Measurements from ENCODE around the gene SLC25A18. TPM values are rescaled to one million over a fixed set of nuclear protein-coding genes. Genes with fewer than 3 reads are reported as not detected.
"Not testable (repeated sequence)": the region's sequence is repeated elsewhere in the genome, so short reads cannot be mapped to it uniquely, and the experiment has no call there.

Gene SLC25A18, protein sequence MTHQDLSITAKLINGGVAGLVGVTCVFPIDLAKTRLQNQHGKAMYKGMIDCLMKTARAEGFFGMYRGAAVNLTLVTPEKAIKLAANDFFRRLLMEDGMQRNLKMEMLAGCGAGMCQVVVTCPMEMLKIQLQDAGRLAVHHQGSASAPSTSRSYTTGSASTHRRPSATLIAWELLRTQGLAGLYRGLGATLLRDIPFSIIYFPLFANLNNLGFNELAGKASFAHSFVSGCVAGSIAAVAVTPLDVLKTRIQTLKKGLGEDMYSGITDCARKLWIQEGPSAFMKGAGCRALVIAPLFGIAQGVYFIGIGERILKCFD
- total RNA-seq, result not detected
- total RNA-seq (2013), result not detected
- total RNA-seq, result 0 to 0.06 (median 0) reads per million in 29 experiments

DNA sequence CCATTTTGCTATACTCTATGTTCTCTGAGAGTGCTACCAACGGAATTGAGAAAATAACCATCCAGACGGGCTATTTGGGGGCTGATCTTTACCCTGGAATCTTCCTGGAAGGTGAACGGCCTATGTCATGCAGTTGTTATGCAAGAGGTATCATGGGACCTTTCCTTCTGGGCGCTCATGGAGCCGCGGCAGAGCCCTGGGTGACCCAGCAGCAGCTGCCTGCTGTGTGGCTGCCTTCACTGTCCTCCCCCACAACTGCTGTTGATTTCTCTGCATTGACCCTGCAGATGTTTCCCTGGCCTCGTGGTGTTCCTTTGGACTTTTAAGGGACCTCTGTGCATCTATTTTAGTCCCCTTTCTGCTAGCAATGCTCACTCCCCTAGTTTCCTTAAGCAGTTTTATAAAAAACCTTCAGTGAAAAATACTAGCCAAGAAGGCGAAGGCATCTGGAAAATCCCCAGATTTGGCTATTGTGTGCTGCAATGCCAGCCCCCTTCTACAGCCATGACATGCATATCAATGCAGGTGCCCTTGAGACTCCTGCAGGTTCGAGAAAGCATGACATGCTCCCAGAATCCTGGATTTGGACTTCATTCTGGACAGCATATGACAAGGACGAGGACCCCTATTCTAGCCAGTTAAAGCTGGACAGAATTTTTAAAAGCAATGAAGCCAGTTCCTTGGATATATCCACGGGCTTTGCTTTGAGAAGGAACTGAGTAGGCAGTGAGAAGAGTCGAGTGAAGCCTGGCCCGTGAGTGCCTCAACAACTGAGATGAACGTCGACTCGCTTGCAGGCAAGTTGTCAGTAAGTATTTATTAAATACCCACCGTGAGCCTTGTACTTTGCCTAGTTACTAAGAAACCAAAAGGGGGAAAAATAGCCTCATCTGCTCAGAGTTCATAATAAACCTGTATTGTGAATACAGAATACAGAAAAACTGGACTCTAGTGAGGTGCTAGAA, at the start of gene SLC25A18:
Gene SLC25A18, plus strand, starts transcription at position 593 of the 965 bp plus-strand sequence. CDS start 16,447 bp downstream, outside the sequence.
- Histone ChIP-seq H3K36me3 (ENCODE audit: control insufficient read depth in 2 of 2, extremely low read depth in 1 of 2, insufficient read depth in 1 of 2, low read length in 1 of 2) (no peaks in the 10 kb centered on the region), H3K4me3 (ENCODE audit: control insufficient read depth in 1 of 2, extremely low read depth in 1 of 2, low read length in 1 of 2) (no peak within 1 kb of the TSS), H3K9me3 (no peaks in the 10 kb centered on the region), H3K4me1 (ENCODE audit: control insufficient read depth in 1 of 2, extremely low read depth in 1 of 2, insufficient read depth in 2 of 2, low read length in 2 of 2) (no peaks in the 10 kb centered on the region), H3K27me3 (replicated peaks in 1 of 2; ENCODE audit: control insufficient read depth in 2 of 2, extremely low read depth in 1 of 2, insufficient read depth in 2 of 2, low read length in 1 of 2) (peaks cover 0 to 3% of the 10 kb centered on the region in 2 experiments), H3K27ac (ENCODE audit: low read length) (no peak within 1 kb of the TSS)
- Mint-ChIP-seq H3K4me3 (no peak within 1 kb of the TSS), H3K36me3 (no peaks in the 10 kb centered on the region), H3K4me1 (no peaks in the 10 kb centered on the region), H3K27me3 (peaks cover 8 to 12% of the 10 kb centered on the region in 2 donors), H3K9me3 (no peaks in the 10 kb centered on the region), H3K27ac (no peak within 1 kb of the TSS)
- ChIA-PET POLR2A (no interaction called here), CTCF (no interaction called here)
- ATAC-seq (replicated peaks in 1 of 4) (no peak), DNase-seq (no peak)
- WGBS (ENCODE audit: insufficient coverage), result 74% methylated on average over 15 of the region's 17 CpGs

DNA sequence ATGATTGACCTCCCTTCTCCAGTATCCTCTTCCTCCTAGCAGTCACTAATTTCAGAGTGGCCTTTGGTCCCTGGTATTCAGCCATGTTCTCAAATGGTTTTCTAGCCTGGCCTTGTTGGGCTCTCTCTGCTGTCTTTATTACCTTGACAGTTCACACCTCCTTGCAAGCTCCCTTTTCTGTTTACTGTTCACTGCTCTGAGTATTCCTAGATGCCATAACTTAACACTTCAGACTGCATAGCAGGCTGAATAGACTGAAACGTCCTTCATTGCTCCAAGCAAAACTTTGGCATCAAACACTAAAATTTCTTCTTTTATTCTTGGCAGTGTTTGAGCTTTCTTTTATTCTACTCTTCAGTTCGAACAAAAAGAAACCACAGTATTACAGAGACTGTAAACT, 49.7 kb upstream of the SLC25A18 start:
- Mint-ChIP-seq H3K27ac (no peak overlapping the region), H3K4me3 (no peak overlapping the region), H3K9me3 (no peaks in the 10 kb centered on the region), H3K4me1 (no peaks in the 10 kb centered on the region), H3K27me3 (peaks cover 14 to 17% of the 10 kb centered on the region in 2 donors), H3K36me3 (no peaks in the 10 kb centered on the region)
- 20% methylated on average over 1 of the region's 2 CpGs for WGBS (ENCODE audit: insufficient coverage)
- DNase-seq (no peak), ATAC-seq (replicated peaks in 1 of 4) (no peak)
- POLR2A ChIA-PET, result interaction anchor here in 1 of 2 donors (0.6 kb wide), 1 partner anchor 14 kb away, joined by 3 read pairs; no protein-coding TSS in a partner anchor
- CTCF ChIA-PET, result interaction anchor here in 1 of 2 donors (0.6 kb wide), 1 partner anchor 10 kb away, joined by 3 read pairs; no protein-coding TSS in a partner anchor
- H3K36me3 ChIP-seq (ENCODE audit: control insufficient read depth in 2 of 2, extremely low read depth in 1 of 2, insufficient read depth in 1 of 2, low read length in 1 of 2), result no peaks in the 10 kb centered on the region
- H3K9me3 ChIP-seq, result no peaks in the 10 kb centered on the region
- H3K27ac ChIP-seq (ENCODE audit: low read length), result no peak overlapping the region
- peaks cover 0 to 6% of the 10 kb centered on the region in 2 experiments for H3K27me3 ChIP-seq (replicated peaks in 1 of 2; ENCODE audit: control insufficient read depth in 2 of 2, extremely low read depth in 1 of 2, insufficient read depth in 2 of 2, low read length in 1 of 2)
- no peak overlapping the region for H3K4me3 ChIP-seq (ENCODE audit: control insufficient read depth in 1 of 2, extremely low read depth in 1 of 2, low read length in 1 of 2)
- no peaks in the 10 kb centered on the region for H3K4me1 ChIP-seq (ENCODE audit: control insufficient read depth in 1 of 2, extremely low read depth in 1 of 2, insufficient read depth in 2 of 2, low read length in 2 of 2)

DNA sequence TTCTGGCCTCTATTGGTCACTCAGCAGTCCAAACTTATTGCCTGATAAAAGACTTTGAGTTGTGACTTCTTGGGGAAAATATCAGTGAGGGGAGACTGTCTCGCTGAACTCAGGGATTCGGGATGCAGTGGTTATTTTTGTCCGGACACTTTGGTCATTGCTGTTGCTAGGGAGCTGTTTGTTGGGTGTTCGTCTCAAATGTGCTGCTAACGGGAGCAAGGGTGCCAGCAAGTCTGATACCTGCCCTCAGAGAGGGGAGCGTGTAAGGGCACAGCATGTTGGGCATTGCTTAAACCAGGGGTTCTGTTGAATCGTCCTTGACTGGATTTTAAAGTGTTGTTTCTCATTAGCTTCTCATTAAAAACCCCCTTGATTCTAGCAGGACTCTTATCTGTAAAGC, 49.2 kb upstream of the SLC25A18 start:
- ChIA-PET CTCF (no interaction called here), POLR2A (no interaction called here)
- no peaks in the 10 kb centered on the region for H3K36me3 Mint-ChIP-seq
- Histone ChIP-seq H3K4me3 (ENCODE audit: control insufficient read depth in 1 of 2, extremely low read depth in 1 of 2, low read length in 1 of 2) (no peak overlapping the region), H3K9me3 (no peaks in the 10 kb centered on the region), H3K27me3 (replicated peaks in 1 of 2; ENCODE audit: control insufficient read depth in 2 of 2, extremely low read depth in 1 of 2, insufficient read depth in 2 of 2, low read length in 1 of 2) (peaks cover 0 to 8% of the 10 kb centered on the region in 2 experiments), H3K27ac (ENCODE audit: low read length) (no peak overlapping the region), H3K4me1 (ENCODE audit: control insufficient read depth in 1 of 2, extremely low read depth in 1 of 2, insufficient read depth in 2 of 2, low read length in 2 of 2) (no peaks in the 10 kb centered on the region), H3K36me3 (ENCODE audit: control insufficient read depth in 2 of 2, extremely low read depth in 1 of 2, insufficient read depth in 1 of 2, low read length in 1 of 2) (no peaks in the 10 kb centered on the region)
- peaks cover 11 to 12% of the 10 kb centered on the region in 2 donors for H3K27me3 Mint-ChIP-seq
- no peak overlapping the region for H3K27ac Mint-ChIP-seq
- no peak for DNase-seq
- WGBS (ENCODE audit: insufficient coverage), result 83% methylated on average over 4 of the region's 7 CpGs
- no peaks in the 10 kb centered on the region for H3K9me3 Mint-ChIP-seq
- no peak for ATAC-seq (replicated peaks in 1 of 4)
- H3K4me1 Mint-ChIP-seq, result no peaks in the 10 kb centered on the region
- H3K4me3 Mint-ChIP-seq, result no peak overlapping the region

DNA sequence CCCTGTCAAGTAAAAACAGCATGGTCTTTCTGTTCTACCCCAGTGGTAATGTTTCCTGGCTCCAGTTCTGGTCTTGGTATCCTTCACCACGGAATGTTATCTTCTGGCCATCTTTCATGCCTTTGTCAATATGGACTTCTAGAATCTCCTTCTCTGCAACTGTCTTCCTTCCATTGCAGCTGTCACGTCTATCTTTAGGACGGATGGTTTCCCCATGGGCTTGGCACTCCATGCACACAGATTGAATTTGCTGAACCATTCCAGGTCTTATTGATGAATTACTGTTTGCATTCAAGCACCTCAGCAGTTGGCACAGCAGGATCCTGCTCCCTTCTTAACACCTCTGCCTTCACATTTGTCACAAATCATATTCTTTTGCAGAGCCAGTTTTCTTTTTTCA, 44.9 kb upstream of the SLC25A18 start:
- H3K36me3 Mint-ChIP-seq, result no peaks in the 10 kb centered on the region
- no peak for ATAC-seq (replicated peaks in 1 of 4)
- 79% methylated on average over 3 of the region's 3 CpGs for WGBS (ENCODE audit: insufficient coverage)

GRCh38 chr22:17521971-17522370, 41.3 kb upstream of the SLC25A18 start:
- H3K9me3 Mint-ChIP-seq; H3K4me1 ChIP-seq (ENCODE audit: control insufficient read depth in 1 of 2, extremely low read depth in 1 of 2, insufficient read depth in 2 of 2, low read length in 2 of 2); CTCF ChIA-PET; H3K36me3 ChIP-seq (ENCODE audit: control insufficient read depth in 2 of 2, extremely low read depth in 1 of 2, insufficient read depth in 1 of 2, low read length in 1 of 2); H3K4me3 ChIP-seq (ENCODE audit: control insufficient read depth in 1 of 2, extremely low read depth in 1 of 2, low read length in 1 of 2); H3K4me1 Mint-ChIP-seq; POLR2A ChIA-PET; ATAC-seq (replicated peaks in 1 of 4); DNase-seq; H3K9me3 ChIP-seq; H3K36me3 Mint-ChIP-seq; H3K4me3 Mint-ChIP-seq; H3K27ac ChIP-seq (ENCODE audit: low read length); H3K27ac Mint-ChIP-seq: not testable (repeated sequence)
- H3K27me3 Mint-ChIP-seq, result peaks cover 23 to 30% of the 10 kb centered on the region in 2 donors
- H3K27me3 ChIP-seq (replicated peaks in 1 of 2; ENCODE audit: control insufficient read depth in 2 of 2, extremely low read depth in 1 of 2, insufficient read depth in 2 of 2, low read length in 1 of 2), result peaks cover 0 to 22% of the 10 kb centered on the region in 2 experiments
- WGBS (ENCODE audit: insufficient coverage), result no CpG with 5 or more reads among the region's 1 CpG

More for the DNA sequence above, 44.9 kb upstream of the SLC25A18 start:
- CTCF ChIA-PET, result no interaction called here
- Mint-ChIP-seq H3K4me3 (no peak overlapping the region), H3K4me1 (no peaks in the 10 kb centered on the region), H3K27me3 (peaks cover 13 to 22% of the 10 kb centered on the region in 2 donors), H3K27ac (no peak overlapping the region), H3K9me3 (no peaks in the 10 kb centered on the region)
- Histone ChIP-seq H3K9me3 (no peaks in the 10 kb centered on the region), H3K36me3 (ENCODE audit: control insufficient read depth in 2 of 2, extremely low read depth in 1 of 2, insufficient read depth in 1 of 2, low read length in 1 of 2) (no peaks in the 10 kb centered on the region), H3K4me3 (ENCODE audit: control insufficient read depth in 1 of 2, extremely low read depth in 1 of 2, low read length in 1 of 2) (no peak overlapping the region), H3K4me1 (ENCODE audit: control insufficient read depth in 1 of 2, extremely low read depth in 1 of 2, insufficient read depth in 2 of 2, low read length in 2 of 2) (no peaks in the 10 kb centered on the region), H3K27me3 (replicated peaks in 1 of 2; ENCODE audit: control insufficient read depth in 2 of 2, extremely low read depth in 1 of 2, insufficient read depth in 2 of 2, low read length in 1 of 2) (peaks cover 0 to 15% of the 10 kb centered on the region in 2 experiments), H3K27ac (ENCODE audit: low read length) (no peak overlapping the region)
- no peak for DNase-seq
- POLR2A ChIA-PET, result no interaction called here

GRCh38 chr22:17523925-17524324, 39.4 kb upstream of the SLC25A18 start:
- Mint-ChIP-seq H3K9me3 (no peaks in the 10 kb centered on the region), H3K36me3 (no peaks in the 10 kb centered on the region), H3K27me3 (peaks cover 33 to 40% of the 10 kb centered on the region in 2 donors), H3K4me1 (peaks cover 4 to 12% (median 4%) of the 10 kb centered on the region in 3 donors), H3K4me3 (no peak overlapping the region), H3K27ac (no peak overlapping the region)
- H3K27ac ChIP-seq (ENCODE audit: low read length), result no peak overlapping the region
- H3K36me3 ChIP-seq (ENCODE audit: control insufficient read depth in 2 of 2, extremely low read depth in 1 of 2, insufficient read depth in 1 of 2, low read length in 1 of 2), result no peaks in the 10 kb centered on the region
- no peaks in the 10 kb centered on the region for H3K9me3 ChIP-seq
- peaks cover 0 to 31% of the 10 kb centered on the region in 2 experiments for H3K27me3 ChIP-seq (replicated peaks in 1 of 2; ENCODE audit: control insufficient read depth in 2 of 2, extremely low read depth in 1 of 2, insufficient read depth in 2 of 2, low read length in 1 of 2)
- CTCF ChIA-PET, result interaction anchor here in 1 of 2 donors (0.6 kb wide), 1 partner anchor 367 kb away, joined by 4 read pairs; no protein-coding TSS in a partner anchor
- H3K4me3 ChIP-seq (ENCODE audit: control insufficient read depth in 1 of 2, extremely low read depth in 1 of 2, low read length in 1 of 2), result no peak overlapping the region
- H3K4me1 ChIP-seq (ENCODE audit: control insufficient read depth in 1 of 2, extremely low read depth in 1 of 2, insufficient read depth in 2 of 2, low read length in 2 of 2), result peaks cover 0 to 3% of the 10 kb centered on the region in 2 experiments
- POLR2A ChIA-PET, result interaction anchor here in 1 of 2 donors (0.6 kb wide), 1 partner anchor 48 kb away, joined by 5 read pairs; no protein-coding TSS in a partner anchor
- 91% methylated on average over 7 of the region's 10 CpGs for WGBS (ENCODE audit: insufficient coverage)
- no peak for DNase-seq
- no peak for ATAC-seq (replicated peaks in 1 of 4)

Data from T-cell (primary cell).